GM23338 (cell line): ENCODE measurements around the gene FAF1. TPM values are rescaled to one million over a fixed set of nuclear protein-coding genes. Genes with fewer than 3 reads are reported as not detected.

Source experiments
- ATAC-seq: fragments of 200-7000 bp; cut with Tn5 transposase; 3 replicates; pipeline ENCODE4 v1.9.1; 2020
- DNase-seq: peaks from one replicate; pipeline ENCODE4 v3.0.0-alpha.2; 2015; ENCODE audit warnings: low spot score
- H2AFZ ChIP-seq: fragments of 200-600 bp; sonication (generic); 2 replicates; pipeline ENCODE4 v1.8.0; 2016; ENCODE audit warnings: antibody characterized with exemption, mild to moderate bottlenecking, moderate library complexity
- H3F3A ChIP-seq: fragments of 200-600 bp; sonication (generic); replicated peaks from 2 replicates; pipeline ENCODE4 v1.8.0; 2017; ENCODE audit warnings: antibody characterized with exemption, mixed run types, low read depth
- H3K27ac ChIP-seq: fragments of 200-600 bp; sonication (generic); 2 replicates; pipeline ENCODE4 v1.6.1; 2016; ENCODE audit warnings: low read depth
- H3K27me3 ChIP-seq: fragments of 200-600 bp; sonication (generic); 2 replicates; pipeline ENCODE4 v1.8.0; 2016; ENCODE audit warnings: mild to moderate bottlenecking, mixed run types, moderate library complexity; ENCODE audit not compliant: insufficient read depth
- H3K36me3 ChIP-seq: fragments of 200-600 bp; sonication (generic); 2 replicates; pipeline ENCODE4 v1.8.0; 2016; ENCODE audit warnings: mild to moderate bottlenecking; ENCODE audit not compliant: insufficient read depth
- H3K4me1 ChIP-seq: fragments of 200-600 bp; sonication (generic); 2 replicates; pipeline ENCODE4 v1.8.0; 2016; ENCODE audit warnings: mild to moderate bottlenecking, moderate library complexity; ENCODE audit not compliant: insufficient read depth
- H3K4me2 ChIP-seq: fragments of 200-600 bp; sonication (generic); 2 replicates; pipeline ENCODE4 v1.7.1; 2017; ENCODE audit warnings: mixed run types
- H3K4me3 ChIP-seq: fragments of 200-600 bp; sonication (generic); 2 replicates; pipeline ENCODE4 v1.6.1; 2016; ENCODE audit warnings: mixed run types
- H3K79me2 ChIP-seq: fragments of 200-600 bp; sonication (generic); replicated peaks from 2 replicates; pipeline ENCODE4 v1.8.0; 2017; ENCODE audit warnings: mild to moderate bottlenecking; ENCODE audit not compliant: insufficient read depth
- H3K9me2 ChIP-seq: fragments of 200-600 bp; sonication (generic); 2 replicates; pipeline ENCODE4 v1.8.0; 2017; ENCODE audit not compliant: insufficient read depth
- H4K20me1 ChIP-seq: fragments of 200-600 bp; sonication (generic); replicated peaks from 2 replicates; pipeline ENCODE4 v1.8.0; 2017; ENCODE audit warnings: mild to moderate bottlenecking; ENCODE audit not compliant: insufficient read depth
- H3K27ac Mint-ChIP-seq: 2 replicates; pipeline ENCODE4 v1.8.0; 2020; ENCODE audit warnings: inconsistent platforms, mild to moderate bottlenecking, moderate library complexity, mixed read lengths
- H3K27me3 Mint-ChIP-seq: 3 replicates; pipeline ENCODE4 v1.8.0; 2022; ENCODE audit warnings: low read depth, mild to moderate bottlenecking, moderate library complexity, mixed read lengths, inconsistent platforms; ENCODE audit not compliant: insufficient read depth, poor library complexity
- H3K36me3 Mint-ChIP-seq: 3 replicates; pipeline ENCODE4 v1.8.0; 2021; ENCODE audit warnings: low read depth, mild to moderate bottlenecking, inconsistent platforms, moderate library complexity, mixed read lengths
- H3K4me1 Mint-ChIP-seq: 3 replicates; pipeline ENCODE4 v1.8.0; 2020; ENCODE audit warnings: mild to moderate bottlenecking, inconsistent platforms, mixed read lengths
- H3K4me3 Mint-ChIP-seq: 3 replicates; pipeline ENCODE4 v1.8.0; 2021; ENCODE audit warnings: moderate library complexity, mild to moderate bottlenecking, inconsistent platforms, mixed read lengths
- H3K9me3 Mint-ChIP-seq: 3 replicates; pipeline ENCODE4 v1.8.0; 2020; ENCODE audit warnings: moderate library complexity, mild to moderate bottlenecking, inconsistent platforms, mixed read lengths
- CREB1 ChIP-seq: fragments of 250-450 bp; sonication (Bioruptor Pico); IDR thresholded peaks from 2 replicates; pipeline ENCODE4 v1.5.0; 2020; ENCODE audit warnings: low read depth, mild to moderate bottlenecking, moderate library complexity
- CTCF ChIP-seq, 2 experiments: fragments of 200-600 bp in 1 of 2; sonication (generic) in 1 of 2; conservative IDR thresholded peaks; 2 replicates each; pipeline versions ENCODE4 v1.5.1 to v1.6.1; 2016 to 2017; ENCODE audit warnings: antibody characterized with exemption in 2 of 2, low read depth in 2 of 2, mild to moderate bottlenecking in 2 of 2, moderate library complexity in 1 of 2
- EZH2 ChIP-seq: fragments of 200-600 bp; sonication (generic); IDR thresholded peaks from one replicate; pipeline ENCODE4 v1.8.0; 2017; ENCODE audit warnings: antibody characterized with exemption, mild to moderate bottlenecking, low read depth; ENCODE audit not compliant: unreplicated experiment
- EZH2phosphoT487 ChIP-seq: fragments of 200-600 bp; sonication (generic); IDR thresholded peaks from one replicate; pipeline ENCODE4 v1.8.1; 2018; ENCODE audit warnings: antibody characterized with exemption; ENCODE audit not compliant: unreplicated experiment
- JUNB ChIP-seq: IDR thresholded peaks from one replicate; pipeline ENCODE4 v1.6.1; 2016; ENCODE audit warnings: antibody characterized with exemption; ENCODE audit not compliant: unreplicated experiment
- NANOG ChIP-seq: IDR thresholded peaks from 2 replicates; pipeline ENCODE4 v1.6.1; 2016; ENCODE audit warnings: antibody characterized with exemption, borderline replicate concordance
- POLR2AphosphoS5 ChIP-seq: IDR thresholded peaks from 2 replicates; pipeline ENCODE4 v1.6.1; 2016; ENCODE audit warnings: antibody characterized with exemption, low read depth
- REST ChIP-seq: IDR thresholded peaks from one replicate; pipeline ENCODE4 v1.6.1; 2018; ENCODE audit warnings: antibody characterized with exemption; ENCODE audit not compliant: unreplicated experiment
- STAT1 ChIP-seq: IDR thresholded peaks from one replicate; pipeline ENCODE4 v1.6.1; 2016; ENCODE audit warnings: antibody characterized with exemption; ENCODE audit not compliant: unreplicated experiment
- ZNF114 ChIP-seq: fragments of 250-450 bp; sonication (Bioruptor Pico); IDR thresholded peaks from 2 replicates; pipeline ENCODE4 v1.5.0; 2020; ENCODE audit warnings: mild to moderate bottlenecking, moderate library complexity
- ZNF331 ChIP-seq: fragments of 250-450 bp; sonication (Bioruptor Pico); IDR thresholded peaks from 2 replicates; pipeline ENCODE4 v1.5.0; 2020; ENCODE audit warnings: low read depth, mild to moderate bottlenecking, moderate library complexity
- polyA plus RNA-seq: library from polyadenylated mRNA; unstranded; fragments of >200 nt; fragmentation: Nextera tagmentation; extraction: Ambion mirVana; gene quantifications from 2 replicates; pipeline ENCODE4 v1.2.1, GENCODE V29; 2016
- total RNA-seq: library from RNA; depleted of rRNA; stranded (reverse); fragments of >200 nt; shearing (Covaris generic); gene quantifications from 2 replicates; pipeline ENCODE4 v1.2.3, GENCODE V29; 2014
- TF ChIP-seq, protein P1 (sequence below): fragments of 250-450 bp; sonication (Bioruptor Pico); IDR thresholded peaks from 2 replicates; pipeline ENCODE4 v1.5.0; 2020; ENCODE audit warnings: mild to moderate bottlenecking, moderate library complexity
- TF ChIP-seq, protein P2 (sequence below): IDR thresholded peaks from 2 replicates; pipeline ENCODE4 v1.6.1; 2016; ENCODE audit warnings: antibody characterized with exemption

The FAF1 gene
- total and polyA plus RNA-seq, 2 experiments from 2014 or later, result 24.1 to 53.2 TPM

GRCh38 chr1:50651476-50652263 lies 308.4 kb downstream of the FAF1 start:
- no peak overlapping the region for H2AFZ ChIP-seq
- no peak overlapping the region for H3K27ac ChIP-seq
- H3K9me3 Mint-ChIP-seq, result no peaks in the 10 kb centered on the region
- H3K4me3 ChIP-seq, result no peak overlapping the region
- DNase-seq (peak; percentile 7), ATAC-seq (no peak)
- H3K4me3 Mint-ChIP-seq, result no peak overlapping the region
- H3K4me1 ChIP-seq, result no peaks in the 10 kb centered on the region
- H4K20me1 ChIP-seq, result no peaks in the 10 kb centered on the region
- H3K36me3 Mint-ChIP-seq, result no peaks in the 10 kb centered on the region
- H3K36me3 ChIP-seq, result no peaks in the 10 kb centered on the region
- H3K4me2 ChIP-seq, result no peak overlapping the region
- peaks cover 3% of the 10 kb centered on the region; the same call in 1 of the 3 replicates for H3K4me1 Mint-ChIP-seq
- no peaks in the 10 kb centered on the region for H3K79me2 ChIP-seq
- H3K27me3 ChIP-seq, result no peaks in the 10 kb centered on the region
- no peaks in the 10 kb centered on the region for H3K27me3 Mint-ChIP-seq
- TF ChIP-seq, protein P1, sequence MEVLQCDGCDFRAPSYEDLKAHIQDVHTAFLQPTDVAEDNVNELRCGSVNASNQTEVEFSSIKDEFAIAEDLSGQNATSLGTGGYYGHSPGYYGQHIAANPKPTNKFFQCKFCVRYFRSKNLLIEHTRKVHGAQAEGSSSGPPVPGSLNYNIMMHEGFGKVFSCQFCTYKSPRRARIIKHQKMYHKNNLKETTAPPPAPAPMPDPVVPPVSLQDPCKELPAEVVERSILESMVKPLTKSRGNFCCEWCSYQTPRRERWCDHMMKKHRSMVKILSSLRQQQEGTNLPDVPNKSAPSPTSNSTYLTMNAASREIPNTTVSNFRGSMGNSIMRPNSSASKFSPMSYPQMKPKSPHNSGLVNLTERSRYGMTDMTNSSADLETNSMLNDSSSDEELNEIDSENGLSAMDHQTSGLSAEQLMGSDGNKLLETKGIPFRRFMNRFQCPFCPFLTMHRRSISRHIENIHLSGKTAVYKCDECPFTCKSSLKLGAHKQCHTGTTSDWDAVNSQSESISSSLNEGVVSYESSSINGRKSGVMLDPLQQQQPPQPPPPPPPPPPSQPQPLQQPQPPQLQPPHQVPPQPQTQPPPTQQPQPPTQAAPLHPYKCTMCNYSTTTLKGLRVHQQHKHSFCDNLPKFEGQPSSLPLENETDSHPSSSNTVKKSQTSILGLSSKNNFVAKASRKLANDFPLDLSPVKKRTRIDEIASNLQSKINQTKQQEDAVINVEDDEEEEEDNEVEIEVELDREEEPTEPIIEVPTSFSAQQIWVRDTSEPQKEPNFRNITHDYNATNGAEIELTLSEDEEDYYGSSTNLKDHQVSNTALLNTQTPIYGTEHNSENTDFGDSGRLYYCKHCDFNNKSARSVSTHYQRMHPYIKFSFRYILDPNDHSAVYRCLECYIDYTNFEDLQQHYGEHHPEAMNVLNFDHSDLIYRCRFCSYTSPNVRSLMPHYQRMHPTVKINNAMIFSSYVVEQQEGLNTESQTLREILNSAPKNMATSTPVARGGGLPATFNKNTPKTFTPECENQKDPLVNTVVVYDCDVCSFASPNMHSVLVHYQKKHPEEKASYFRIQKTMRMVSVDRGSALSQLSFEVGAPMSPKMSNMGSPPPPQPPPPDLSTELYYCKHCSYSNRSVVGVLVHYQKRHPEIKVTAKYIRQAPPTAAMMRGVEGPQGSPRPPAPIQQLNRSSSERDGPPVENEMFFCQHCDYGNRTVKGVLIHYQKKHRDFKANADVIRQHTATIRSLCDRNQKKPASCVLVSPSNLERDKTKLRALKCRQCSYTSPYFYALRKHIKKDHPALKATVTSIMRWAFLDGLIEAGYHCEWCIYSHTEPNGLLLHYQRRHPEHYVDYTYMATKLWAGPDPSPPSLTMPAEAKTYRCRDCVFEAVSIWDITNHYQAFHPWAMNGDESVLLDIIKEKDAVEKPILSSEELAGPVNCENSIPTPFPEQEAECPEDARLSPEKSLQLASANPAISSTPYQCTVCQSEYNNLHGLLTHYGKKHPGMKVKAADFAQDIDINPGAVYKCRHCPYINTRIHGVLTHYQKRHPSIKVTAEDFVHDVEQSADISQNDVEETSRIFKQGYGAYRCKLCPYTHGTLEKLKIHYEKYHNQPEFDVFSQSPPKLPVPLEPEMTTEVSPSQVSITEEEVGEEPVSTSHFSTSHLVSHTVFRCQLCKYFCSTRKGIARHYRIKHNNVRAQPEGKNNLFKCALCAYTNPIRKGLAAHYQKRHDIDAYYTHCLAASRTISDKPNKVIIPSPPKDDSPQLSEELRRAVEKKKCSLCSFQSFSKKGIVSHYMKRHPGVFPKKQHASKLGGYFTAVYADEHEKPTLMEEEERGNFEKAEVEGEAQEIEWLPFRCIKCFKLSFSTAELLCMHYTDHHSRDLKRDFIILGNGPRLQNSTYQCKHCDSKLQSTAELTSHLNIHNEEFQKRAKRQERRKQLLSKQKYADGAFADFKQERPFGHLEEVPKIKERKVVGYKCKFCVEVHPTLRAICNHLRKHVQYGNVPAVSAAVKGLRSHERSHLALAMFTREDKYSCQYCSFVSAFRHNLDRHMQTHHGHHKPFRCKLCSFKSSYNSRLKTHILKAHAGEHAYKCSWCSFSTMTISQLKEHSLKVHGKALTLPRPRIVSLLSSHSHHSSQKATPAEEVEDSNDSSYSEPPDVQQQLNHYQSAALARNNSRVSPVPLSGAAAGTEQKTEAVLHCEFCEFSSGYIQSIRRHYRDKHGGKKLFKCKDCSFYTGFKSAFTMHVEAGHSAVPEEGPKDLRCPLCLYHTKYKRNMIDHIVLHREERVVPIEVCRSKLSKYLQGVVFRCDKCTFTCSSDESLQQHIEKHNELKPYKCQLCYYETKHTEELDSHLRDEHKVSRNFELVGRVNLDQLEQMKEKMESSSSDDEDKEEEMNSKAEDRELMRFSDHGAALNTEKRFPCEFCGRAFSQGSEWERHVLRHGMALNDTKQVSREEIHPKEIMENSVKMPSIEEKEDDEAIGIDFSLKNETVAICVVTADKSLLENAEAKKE (CRISPR knock-in tag), result no peak
- TF ChIP-seq ZNF331 (no peak), STAT1 (no peak), CREB1 (CRISPR knock-in tag) (no peak), JUNB (no peak), ZNF114 (CRISPR knock-in tag) (no peak), EZH2phosphoT487 (no peak), POLR2AphosphoS5 (no peak), NANOG (no peak), CTCF (conservative IDR thresholded peaks at IDR 0.05; ENCODE audit: low read depth in 2 of 2) (no peak), EZH2 (no peak), REST (no peak)
- TF ChIP-seq, protein P2, sequence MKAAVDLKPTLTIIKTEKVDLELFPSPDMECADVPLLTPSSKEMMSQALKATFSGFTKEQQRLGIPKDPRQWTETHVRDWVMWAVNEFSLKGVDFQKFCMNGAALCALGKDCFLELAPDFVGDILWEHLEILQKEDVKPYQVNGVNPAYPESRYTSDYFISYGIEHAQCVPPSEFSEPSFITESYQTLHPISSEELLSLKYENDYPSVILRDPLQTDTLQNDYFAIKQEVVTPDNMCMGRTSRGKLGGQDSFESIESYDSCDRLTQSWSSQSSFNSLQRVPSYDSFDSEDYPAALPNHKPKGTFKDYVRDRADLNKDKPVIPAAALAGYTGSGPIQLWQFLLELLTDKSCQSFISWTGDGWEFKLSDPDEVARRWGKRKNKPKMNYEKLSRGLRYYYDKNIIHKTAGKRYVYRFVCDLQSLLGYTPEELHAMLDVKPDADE, result no peak
- no peaks in the 10 kb centered on the region for H3K9me2 ChIP-seq
- no peaks in the 10 kb centered on the region for H3F3A ChIP-seq
- H3K27ac Mint-ChIP-seq, result no peak overlapping the region
